Measurements from ENCODE around the gene VSX1.

- TF ChIP-seq EZH2phosphoT487 (IDR thresholded peaks at IDR 0.05; ENCODE audit: borderline replicate concordance, low read depth) (no peak), POLR2AphosphoS5 (IDR thresholded peaks at IDR 0.05; ENCODE audit: low read depth, low read length) (no peak), REST (IDR thresholded peaks at IDR 0.05; ENCODE audit: low read depth, low read length) (no peak), EP300 (IDR thresholded peaks at IDR 0.05; ENCODE audit: borderline replicate concordance in 1 of 2, low read depth in 1 of 2, low read length in 1 of 2) (no peak), NRF1 (IDR thresholded peaks at IDR 0.05; ENCODE audit: low read depth, low read length) (no peak), USF2 (IDR thresholded peaks at IDR 0.05; ENCODE audit: borderline replicate concordance, low read depth, low read length) (no peak), TCF12 (IDR thresholded peaks at IDR 0.05) (no peak), GABPA (IDR thresholded peaks at IDR 0.05; ENCODE audit: low read depth) (no peak)
- TF ChIP-seq, protein P1, sequence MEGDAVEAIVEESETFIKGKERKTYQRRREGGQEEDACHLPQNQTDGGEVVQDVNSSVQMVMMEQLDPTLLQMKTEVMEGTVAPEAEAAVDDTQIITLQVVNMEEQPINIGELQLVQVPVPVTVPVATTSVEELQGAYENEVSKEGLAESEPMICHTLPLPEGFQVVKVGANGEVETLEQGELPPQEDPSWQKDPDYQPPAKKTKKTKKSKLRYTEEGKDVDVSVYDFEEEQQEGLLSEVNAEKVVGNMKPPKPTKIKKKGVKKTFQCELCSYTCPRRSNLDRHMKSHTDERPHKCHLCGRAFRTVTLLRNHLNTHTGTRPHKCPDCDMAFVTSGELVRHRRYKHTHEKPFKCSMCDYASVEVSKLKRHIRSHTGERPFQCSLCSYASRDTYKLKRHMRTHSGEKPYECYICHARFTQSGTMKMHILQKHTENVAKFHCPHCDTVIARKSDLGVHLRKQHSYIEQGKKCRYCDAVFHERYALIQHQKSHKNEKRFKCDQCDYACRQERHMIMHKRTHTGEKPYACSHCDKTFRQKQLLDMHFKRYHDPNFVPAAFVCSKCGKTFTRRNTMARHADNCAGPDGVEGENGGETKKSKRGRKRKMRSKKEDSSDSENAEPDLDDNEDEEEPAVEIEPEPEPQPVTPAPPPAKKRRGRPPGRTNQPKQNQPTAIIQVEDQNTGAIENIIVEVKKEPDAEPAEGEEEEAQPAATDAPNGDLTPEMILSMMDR (IDR thresholded peaks at IDR 0.05) = no peak; the same call in 1 of the 2 replicates
- TF ChIP-seq, protein P2, sequence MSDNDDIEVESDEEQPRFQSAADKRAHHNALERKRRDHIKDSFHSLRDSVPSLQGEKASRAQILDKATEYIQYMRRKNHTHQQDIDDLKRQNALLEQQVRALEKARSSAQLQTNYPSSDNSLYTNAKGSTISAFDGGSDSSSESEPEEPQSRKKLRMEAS (IDR thresholded peaks at IDR 0.05; ENCODE audit: low read depth) = no peak
- TF ChIP-seq, protein P3, sequence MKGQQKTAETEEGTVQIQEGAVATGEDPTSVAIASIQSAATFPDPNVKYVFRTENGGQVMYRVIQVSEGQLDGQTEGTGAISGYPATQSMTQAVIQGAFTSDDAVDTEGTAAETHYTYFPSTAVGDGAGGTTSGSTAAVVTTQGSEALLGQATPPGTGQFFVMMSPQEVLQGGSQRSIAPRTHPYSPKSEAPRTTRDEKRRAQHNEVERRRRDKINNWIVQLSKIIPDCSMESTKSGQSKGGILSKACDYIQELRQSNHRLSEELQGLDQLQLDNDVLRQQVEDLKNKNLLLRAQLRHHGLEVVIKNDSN (IDR thresholded peaks at IDR 0.05; ENCODE audit: borderline replicate concordance, low read depth) = no peak
Observed at GRCh38 chr20:25076731-25077609, 5.0 kb downstream of the VSX1 start.

Data from SK-N-SH (cell line).